Suppressor macrophage (primary cell): ENCODE results near the gene EIF3A.
A peak's percentile ranks its signal among the peaks of the same experiment; 100 is the strongest.
"Not testable (repeated sequence)": the region's sequence is repeated elsewhere in the genome, so short reads cannot be mapped to it uniquely, and the experiment has no call there.

Experiments
- DNase-seq, 4 experiments: peaks; one replicate each; pipeline ENCODE4 v3.0.0-alpha.2; 2020 to 2022

Gene EIF3A

DNA sequence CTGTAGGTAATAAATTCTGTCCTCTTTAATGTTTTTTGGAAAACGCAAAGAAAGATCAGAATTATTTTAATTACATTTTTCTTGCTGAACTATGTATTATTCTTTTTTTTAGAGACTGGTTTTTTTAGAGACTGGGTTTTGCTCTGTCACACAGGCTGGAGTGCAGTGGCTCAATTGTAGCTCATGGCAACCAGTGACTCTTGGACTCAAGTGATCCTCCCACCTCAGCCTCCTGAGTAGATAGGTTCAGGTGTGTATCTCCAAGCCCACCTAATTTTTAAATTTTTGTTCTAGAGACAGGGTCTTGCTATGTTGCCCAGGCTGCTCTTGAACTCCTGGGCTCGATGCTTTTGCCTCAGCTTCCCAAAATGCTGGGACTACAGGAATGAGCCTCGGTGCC is 18.0 kb upstream of the EIF3A start:
- no peak for DNase-seq

DNA sequence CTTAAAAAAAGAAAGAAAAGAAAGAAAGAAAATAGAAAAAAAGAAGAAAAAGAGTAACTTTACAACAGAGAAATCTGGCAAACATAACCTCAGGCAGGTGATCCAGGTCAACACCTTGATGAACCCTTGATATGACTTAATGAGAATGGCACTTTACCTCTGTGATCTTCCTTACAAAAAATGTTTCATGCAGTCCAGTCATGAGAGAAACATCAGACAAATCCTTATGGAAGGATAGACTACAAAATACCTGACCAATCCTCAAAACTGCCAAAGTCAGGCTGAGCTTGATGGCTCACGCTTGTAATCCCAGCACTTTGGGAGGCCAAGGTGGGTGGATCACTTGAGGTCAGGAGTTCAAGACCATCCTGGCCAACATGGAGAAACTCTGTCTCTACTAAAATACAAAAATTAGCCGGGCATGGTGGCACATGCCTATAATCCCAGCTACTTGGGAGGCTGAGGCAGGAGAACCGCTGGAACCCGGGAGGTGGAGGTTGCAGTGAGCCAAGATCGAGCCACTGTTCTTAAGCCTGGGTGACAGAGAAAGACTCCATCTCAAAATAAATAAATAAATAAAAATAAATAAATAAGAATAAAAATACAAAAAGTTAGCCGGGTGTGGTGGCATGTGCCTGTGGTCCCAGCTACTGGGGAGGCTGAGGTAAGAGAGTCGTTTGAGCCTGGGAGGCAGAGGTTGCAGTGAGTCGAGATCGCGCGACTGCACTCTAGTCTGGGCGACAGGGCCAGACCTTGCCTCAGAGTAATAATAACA is 16.2 kb upstream of the EIF3A start:
- DNase-seq, result not testable (repeated sequence)

DNA sequence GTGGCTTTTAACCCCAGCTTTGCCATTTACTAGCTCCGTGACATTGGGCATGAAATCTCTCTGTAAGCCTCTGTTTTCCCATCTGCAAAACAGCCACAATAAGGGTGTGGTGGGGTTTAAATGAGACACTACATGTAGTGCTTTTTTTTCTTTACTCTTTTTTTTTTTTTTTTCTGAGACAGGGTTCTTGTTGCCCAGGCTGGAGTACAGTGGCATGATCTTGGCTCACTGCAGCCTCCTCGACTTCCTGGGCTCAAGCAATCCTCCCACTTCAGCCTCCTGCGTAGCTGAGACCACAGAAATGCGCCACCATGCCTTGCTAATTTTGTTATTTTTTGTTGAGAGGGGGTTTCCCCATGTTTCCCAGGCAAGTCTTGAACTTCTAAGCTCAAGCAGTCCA is 15.0 kb upstream of the EIF3A start:
- no peak for DNase-seq

DNA sequence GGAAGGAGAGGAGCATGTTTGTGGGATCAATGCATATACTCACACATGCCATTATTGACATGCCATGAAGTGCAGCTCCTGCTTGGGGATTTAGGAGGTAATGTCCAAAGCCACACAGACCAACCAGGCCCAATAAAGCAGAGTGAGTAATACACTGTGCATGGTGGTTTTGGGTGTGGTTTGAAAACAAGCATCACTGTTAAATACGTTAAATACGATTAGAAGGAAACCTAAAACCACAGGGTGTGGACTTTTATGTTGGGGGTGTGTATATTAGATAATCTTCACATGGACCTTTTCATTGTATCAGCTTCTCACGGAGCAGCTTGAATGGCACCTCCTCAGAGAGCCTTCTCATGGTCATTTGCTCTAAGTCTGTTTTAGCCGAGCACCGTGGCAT is 10.4 kb upstream of the EIF3A start:
- no peak for DNase-seq

DNA sequence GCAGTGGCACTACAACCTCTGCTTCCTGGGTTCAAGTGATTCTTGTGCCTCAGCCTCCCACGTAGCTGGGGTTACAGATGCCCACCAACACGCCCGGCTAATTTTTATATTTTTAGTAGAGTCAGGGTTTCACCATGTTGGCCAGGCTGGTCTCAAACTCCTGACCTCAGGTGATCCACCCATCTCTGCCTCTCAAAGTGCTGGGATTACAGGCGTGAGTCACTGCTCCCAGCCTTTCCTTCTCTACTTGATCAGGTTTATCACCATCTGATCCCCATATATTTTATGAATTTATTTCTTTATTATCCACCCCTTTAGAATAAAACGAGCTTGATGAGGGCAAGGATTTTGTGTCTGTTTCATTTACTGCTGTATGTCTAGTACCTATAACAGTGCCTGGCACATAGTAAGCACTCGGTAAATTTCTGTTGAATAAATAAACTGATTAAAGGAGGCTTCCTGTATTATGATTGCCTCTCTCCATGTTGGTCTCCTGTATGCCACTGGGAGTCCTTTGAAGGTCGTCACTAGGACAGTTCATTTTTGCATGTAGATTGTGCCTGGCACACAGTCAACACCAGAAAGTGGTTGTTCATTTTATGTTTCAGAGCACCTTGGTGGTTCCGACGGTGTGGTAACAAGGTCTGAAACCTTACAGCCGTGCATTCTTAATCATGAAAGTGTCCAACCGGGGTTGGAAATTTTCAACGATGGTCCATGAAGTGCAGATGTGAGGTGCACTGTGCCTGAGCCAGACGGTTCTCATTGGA is 9.6 kb upstream of the EIF3A start:
- no peak for DNase-seq

DNA sequence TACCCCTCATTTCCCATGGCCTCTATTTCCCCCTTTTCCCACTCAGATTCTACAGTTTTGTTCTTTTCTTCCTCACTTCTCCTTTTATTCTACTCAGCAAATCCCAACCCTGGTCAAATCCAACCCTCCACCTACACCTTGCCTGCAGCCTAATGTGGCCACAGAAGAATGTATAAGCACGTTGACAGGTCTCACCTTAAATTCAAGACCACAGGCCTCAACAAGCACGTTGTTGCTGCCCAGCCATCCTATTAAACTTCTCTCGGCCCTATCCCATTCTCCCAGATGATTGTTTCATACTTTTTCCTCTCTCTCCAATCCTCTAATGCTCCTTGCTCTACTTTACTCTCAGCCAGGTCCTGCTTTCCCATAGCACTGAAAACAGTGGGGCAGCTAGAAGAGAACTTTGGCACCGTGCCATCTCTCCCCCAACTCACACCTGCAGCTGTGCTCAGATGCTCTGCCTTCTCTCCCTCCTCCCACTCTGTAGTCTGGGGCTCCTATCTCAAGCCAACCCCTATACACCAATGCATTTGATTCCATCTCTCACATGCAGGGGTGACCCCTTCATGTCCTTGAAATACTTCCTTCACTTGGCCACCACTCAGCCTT is 6.8 kb upstream of the EIF3A start:
- no peak for DNase-seq

DNA sequence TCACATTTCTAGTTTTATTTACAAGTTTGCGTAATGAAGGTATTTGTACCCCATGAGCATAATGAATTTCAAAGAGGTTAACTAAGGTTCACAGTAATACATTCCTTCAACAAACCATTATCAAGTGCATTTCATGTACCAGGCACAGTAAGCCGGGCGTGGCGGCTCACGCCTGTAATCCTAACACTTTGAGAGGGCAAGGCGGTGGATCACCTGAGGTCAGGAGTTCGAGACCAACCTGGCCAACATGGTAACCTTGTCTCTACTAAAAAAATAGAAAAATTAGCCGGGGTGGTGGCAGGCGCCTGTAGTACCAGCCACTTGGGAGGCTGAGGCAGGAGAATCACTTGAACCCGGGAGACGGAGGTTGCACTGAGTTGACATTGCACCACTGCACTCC is 4.3 kb upstream of the EIF3A start:
- DNase-seq, result no peak

DNA sequence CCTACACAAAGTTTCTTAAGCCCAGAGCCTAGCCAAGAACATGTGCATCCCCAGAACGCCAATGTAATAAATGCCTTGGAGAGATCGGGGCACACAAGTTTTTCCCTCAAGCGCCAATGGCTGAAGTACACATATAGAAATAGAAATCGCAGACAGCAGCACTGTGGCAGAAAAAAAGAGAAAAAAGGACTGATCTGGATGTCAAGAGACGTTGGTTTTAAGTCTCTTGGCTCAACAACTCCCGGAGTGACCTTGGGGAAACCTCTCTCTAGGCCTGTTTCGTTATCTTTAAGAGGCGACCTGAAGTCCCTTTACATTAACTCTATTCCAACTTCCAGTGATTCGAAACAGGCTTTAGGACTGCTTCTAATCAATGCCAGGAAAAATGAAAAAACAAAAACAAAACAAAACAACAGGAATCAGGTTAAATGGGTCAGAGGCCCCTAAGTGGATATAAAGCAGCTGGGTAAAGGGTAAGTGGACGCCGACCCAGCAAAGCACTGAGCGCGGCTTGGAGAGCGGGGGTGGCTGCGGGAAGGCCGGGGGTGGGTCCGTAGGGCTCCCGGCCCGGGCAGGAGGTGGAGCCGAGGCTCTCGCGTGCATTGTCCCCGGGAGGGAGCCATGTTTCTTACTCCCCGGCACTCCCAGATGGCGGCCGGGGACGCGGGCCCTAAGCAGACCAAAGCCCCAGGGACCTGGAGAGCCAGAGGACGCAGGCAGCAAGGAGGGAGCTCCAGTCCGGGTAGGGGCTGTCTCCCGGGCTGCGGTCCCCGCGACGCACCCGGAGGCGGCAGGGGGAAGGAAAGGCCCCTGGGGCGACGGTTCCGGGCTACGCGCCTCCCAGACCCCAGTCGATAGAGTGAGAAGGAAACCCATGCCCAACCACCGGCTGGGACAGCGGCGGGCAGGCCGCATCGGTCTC is 757 bp downstream of the EIF3A start:
- peak; percentile 83 to 94 (median 92) for DNase-seq

DNA sequence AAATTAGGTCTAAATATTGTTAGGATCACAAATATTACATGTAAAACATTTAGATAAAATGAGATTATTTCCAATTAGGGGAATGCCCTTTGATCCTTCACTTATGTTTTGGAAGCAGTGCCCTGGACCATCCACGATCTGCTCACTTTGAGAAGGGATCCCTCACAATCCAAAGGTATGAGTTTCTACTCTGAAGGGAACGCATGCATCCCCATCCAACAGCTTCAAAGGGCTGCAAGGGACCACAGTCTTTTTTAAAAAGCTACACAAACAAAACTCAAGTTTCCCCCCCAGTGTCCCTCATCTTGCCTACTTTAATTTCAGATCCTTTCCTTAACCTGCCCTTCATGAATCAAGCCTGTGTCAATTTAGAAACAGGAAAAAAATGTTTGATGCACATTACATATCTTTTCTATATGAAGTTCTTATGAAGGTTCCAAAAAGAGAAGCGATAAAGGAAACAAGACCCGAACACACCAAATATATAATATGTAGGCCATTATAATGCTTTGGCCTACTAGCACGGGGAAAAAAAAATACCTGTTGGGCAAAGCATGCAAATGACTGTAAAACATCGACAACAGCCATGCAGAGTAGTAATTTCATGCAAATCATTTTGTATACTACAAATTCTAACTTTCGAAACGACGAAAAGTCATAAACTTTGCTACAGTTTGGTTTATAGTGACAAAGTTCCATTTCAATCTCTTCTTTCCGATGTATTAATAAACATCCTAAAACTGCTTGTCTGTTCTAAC is 2.0 kb downstream of the EIF3A start:
- DNase-seq, result no peak

DNA sequence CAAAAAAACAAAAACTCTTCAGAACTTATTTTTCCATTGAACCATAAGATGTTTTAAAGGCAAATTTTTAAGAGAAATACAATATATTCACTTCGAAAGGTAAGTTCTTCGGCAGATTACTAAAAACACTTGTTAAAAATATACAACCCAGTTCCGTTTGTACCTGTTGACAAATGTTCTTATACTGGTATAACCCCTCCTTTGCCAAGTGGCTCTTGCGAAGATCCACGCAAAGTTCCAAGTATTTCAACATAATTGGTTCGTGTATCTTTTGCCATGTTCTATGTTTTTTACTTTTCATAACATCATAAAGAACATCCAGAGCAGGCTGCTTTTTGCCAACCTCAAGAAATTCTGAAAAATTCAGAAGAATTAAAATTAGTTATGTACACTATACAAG is 7.0 kb downstream of the EIF3A start:
- DNase-seq, result no peak

DNA sequence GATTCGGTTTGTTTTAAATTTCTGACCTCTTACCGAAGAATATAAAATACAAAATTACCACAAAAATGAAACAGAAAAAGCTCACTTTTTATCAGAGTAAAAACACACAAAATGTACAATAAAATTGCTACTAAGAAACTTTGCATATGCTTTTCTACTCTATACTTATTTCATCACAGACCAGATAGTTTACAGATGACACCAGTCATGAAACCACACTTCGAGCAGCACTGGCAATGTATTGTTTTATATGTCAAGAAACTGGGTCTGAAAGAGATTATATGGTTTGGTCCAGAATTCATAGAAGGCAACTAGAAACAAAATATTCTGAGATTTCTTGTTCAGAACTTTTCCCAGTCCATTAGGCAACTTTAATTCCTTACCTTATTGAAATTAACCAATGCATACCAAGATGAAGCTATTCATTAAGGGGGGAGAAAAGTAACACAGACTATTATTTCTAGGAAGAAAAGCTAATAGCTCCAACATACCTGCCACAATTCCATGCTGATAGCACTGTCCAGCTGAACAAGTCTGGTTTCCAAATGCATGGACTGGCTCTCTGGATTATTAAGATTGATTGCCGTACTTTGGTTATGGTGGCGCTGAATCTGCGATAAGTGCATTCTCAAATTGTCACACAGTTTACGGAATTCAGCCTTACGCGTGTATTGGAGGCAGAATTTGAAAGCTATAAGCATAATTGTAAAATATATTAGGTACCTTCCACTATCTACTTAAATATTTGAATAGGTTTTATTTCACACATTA is 10.0 kb downstream of the EIF3A start:
- DNase-seq, result no peak

DNA sequence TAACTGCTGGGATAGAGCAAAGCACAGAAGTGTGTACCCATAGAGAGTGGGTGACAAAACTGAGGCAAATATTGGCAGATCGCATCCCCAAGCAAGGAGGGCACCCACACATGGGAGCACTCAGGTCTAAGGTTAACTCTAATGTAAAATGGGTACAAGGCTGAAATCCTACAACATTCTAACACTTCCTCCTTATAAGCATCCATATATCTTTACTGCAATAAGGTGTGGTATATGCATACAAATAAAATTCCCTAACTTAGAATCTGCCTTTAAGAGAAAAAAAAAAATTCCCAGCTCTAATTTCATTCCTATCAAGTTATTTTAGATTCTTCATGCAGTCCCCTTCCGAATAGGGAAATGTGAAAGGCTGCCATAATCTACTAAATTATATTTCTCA is 18.7 kb downstream of the EIF3A start:
- DNase-seq, result no peak

DNA sequence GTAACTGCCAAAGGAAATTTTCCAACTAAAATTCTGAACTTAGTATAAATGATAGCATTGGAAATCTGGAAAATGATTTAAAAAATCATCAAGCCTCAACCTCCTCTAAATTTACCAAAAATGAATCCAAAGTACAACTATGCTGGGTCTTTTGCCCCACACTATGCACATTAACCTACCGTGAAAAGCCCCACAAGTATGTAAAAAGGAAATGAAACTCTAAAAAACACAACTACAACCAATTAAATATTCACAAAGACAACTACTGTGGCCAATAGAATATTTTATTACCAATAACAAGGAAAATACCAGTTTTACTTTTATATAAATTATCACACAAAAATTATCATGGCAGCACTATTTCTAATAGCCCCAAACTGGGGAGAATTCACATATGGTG is 19.3 kb downstream of the EIF3A start:
- DNase-seq, result no peak

DNA sequence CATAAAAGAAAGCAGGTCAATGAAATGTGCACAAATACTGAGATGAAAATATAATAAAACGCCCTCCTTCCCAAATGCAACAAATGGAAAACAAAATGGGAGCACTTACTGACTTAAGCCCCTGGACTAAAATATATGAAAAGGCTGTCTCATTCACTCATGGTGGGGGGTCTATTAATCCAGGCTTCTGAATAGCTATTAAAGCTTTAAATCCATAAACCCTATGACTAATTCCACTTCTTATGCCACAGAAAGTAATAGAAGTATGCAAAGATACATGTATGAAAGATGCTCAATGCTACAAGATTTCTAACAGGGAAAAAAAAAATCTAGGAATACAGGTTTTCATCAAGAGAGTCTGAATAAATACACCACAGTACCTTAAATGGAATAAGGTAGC is 20.5 kb downstream of the EIF3A start:
- no peak for DNase-seq

DNA sequence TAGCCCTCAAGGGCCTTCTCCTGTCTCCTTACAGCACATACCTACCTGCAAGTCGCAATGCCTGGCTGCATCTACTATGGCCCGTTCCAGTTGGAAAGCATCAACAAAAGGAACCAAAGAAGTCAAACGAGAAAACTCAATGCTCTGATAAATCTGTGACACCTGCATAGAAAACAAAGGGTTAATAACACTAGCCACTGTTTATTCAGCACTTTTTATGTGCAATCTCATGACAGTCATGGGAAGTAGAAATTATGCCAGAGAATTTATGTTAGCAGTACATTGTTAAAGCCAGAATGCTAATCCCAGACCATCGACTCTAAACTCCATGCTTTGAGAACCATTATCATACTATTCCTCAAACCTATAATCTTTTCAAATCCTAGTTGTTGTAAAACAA is 21.1 kb downstream of the EIF3A start:
- DNase-seq, result no peak

DNA sequence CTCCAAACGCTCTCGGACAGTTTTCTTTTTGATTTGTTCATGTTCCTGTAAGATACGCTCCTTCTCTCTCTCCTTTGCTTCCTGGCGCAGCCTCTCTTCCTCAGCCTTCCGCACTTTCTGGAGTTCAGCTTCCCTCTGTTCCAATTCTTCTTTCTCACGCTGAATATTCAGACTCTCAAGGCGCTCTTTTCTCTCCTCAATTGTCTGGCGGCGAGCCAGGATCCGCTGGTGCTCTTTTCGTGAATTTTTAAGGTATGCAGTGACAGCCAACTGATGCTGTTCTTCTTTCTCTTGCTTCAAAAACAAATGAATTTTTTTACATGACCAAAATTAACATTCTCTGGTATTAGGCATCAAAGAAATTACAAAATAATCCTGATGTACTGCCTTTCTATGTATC is 22.6 kb downstream of the EIF3A start:
- DNase-seq, result no peak

DNA sequence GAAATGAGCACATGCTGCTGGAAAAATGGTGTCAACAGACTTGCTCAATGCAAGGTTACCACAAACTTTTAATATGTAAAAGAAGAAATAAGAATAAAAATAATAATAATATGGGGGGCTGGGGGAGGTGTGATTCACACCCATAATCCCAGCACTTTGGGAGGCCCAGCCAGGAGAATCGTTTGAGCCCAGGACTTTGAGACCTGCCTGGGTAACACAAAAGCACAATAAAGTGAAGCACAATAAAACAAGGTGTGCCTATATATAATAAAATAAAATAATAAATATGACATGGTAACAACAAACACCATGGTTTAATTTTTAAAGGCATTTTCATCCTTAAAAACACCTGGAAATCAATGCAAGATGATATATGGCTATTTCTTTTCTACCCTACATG is 25.1 kb downstream of the EIF3A start:
- DNase-seq, result no peak

DNA sequence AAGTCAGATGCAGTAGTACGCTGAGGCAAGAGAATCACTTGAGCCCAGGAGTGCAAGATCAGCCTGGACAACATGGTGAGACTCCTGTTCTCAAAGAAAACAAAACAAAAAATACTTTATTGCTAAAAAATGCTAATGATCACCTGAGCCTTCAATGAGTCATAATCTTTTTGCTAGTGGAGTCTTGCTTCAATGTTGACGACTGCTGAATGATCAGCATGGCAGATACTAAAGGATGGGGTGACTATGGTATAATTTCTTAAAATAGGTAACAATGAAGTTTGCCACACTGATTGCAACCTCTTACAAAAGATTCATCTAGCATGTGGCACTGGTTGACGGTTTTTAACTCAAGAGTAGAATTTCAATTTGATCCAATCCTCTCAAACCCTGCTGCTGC is 28.8 kb downstream of the EIF3A start:
- no peak for DNase-seq

DNA sequence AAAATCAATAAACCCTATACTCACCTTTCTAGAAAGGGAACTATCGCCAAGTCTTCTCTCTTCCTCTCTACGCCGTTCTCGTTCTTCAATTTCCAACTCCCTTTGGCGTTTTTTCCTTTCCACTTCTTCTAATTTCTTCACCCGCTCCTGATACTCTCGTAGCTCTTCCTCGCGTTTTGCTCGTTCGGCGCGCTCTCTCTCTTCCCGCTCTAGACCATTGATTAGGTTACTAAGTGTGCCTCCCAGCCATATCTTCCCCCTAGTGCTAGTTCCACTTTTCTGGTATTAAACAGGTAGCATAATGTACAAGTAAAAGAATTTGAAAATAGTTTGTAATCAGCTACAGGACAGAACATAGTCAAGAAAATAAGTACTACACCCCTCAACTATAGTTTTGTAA is 30.8 kb downstream of the EIF3A start:
- DNase-seq, result no peak

DNA sequence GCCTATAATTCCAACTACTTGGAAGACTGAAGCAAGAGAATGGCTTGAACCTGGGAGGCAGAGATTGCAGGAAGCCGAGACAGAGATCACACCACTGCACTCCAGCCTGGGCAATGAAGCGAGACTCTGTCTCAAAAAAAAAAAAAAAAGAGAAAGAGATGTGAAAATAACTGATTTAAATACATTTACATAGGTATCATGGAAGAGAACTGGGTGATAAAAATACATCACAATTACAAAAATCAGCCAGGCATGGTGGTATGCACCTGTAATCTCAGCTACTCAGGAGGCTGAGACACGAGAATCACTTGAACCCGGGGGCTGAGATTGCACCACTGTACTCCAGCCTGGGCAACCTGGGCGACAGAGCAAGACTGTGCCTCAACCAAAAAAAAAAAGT is 31.3 kb downstream of the EIF3A start:
- DNase-seq, result no peak

DNA sequence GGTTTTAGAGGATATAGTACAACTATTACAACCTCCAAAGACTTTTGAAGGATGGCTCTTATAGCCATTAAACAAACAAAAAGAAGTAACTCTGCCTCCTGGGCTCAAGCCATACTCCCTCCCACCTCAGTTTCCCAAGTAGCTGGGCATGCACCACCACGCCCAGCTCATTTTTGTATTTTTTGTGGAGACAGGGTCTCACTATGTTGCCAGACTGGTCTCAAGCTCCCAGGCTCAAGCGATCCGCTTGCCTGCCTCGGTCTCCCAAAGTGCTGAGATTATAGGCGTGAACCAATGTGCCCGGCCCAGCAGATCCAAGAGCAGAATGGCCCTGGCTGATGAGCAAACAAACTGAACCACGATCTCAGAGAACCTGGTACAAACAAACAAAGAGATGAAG is 35.1 kb downstream of the EIF3A start:
- no peak for DNase-seq
